ENCODE measurements around the gene PKD2L1. TPM values are rescaled to one million over a fixed set of nuclear protein-coding genes. Genes with fewer than 3 reads are reported as not detected.

PKD2L1 gene
- polyA plus RNA-seq, 1 donor from 2014 or later, result not detected

- Histone ChIP-seq H4K20me1 (ENCODE audit: insufficient read depth) (peaks cover 3% of the 10 kb centered on the region), H3K4me2 (ENCODE audit: low read length) (peak overlapping the region; percentile 76), H3K79me2 (replicated peaks; ENCODE audit: insufficient read depth, low read length) (peaks cover 49% of the 10 kb centered on the region), H3K9ac (ENCODE audit: low read length) (peak overlapping the region; percentile 87), H3K9me2 (ENCODE audit: insufficient read depth, low read length) (no peaks in the 10 kb centered on the region), H2AFZ (ENCODE audit: low read depth, low read length) (peak overlapping the region; percentile 94), H3F3A (ENCODE audit: insufficient read depth, low read length, poor library complexity, severe bottlenecking) (no peaks in the 10 kb centered on the region), H3K27me3 (ENCODE audit: insufficient read depth, low read depth, low read length) (no peaks in the 10 kb centered on the region), H3K4me3 (ENCODE audit: low read length) (peak overlapping the region; percentile 98), H3K36me3 (ENCODE audit: insufficient read depth, low read length) (no peaks in the 10 kb centered on the region), H3K27ac (ENCODE audit: low read length) (peak overlapping the region; percentile 89), H3K9me3 (ENCODE audit: low read length) (no peaks in the 10 kb centered on the region)
- TF ChIP-seq SMC3 (conservative IDR thresholded peaks at IDR 0.05; ENCODE audit: poor library complexity) (no peak), EP300 (conservative IDR thresholded peaks at IDR 0.05; ENCODE audit: poor library complexity, severe bottlenecking) (no peak), TAF1 (IDR thresholded peaks at IDR 0.05; ENCODE audit: low read depth) (no peak), POLR2AphosphoS5 (IDR thresholded peaks at IDR 0.05) (no peak), EZH2 (IDR thresholded peaks at IDR 0.05; ENCODE audit: borderline replicate concordance, insufficient read depth, low read length, poor library complexity, severe bottlenecking) (no peak), RAD21 (conservative IDR thresholded peaks at IDR 0.05) (no peak), MXI1 (conservative IDR thresholded peaks at IDR 0.05; ENCODE audit: poor library complexity, severe bottlenecking) (no peak)
- TF ChIP-seq, protein P1, sequence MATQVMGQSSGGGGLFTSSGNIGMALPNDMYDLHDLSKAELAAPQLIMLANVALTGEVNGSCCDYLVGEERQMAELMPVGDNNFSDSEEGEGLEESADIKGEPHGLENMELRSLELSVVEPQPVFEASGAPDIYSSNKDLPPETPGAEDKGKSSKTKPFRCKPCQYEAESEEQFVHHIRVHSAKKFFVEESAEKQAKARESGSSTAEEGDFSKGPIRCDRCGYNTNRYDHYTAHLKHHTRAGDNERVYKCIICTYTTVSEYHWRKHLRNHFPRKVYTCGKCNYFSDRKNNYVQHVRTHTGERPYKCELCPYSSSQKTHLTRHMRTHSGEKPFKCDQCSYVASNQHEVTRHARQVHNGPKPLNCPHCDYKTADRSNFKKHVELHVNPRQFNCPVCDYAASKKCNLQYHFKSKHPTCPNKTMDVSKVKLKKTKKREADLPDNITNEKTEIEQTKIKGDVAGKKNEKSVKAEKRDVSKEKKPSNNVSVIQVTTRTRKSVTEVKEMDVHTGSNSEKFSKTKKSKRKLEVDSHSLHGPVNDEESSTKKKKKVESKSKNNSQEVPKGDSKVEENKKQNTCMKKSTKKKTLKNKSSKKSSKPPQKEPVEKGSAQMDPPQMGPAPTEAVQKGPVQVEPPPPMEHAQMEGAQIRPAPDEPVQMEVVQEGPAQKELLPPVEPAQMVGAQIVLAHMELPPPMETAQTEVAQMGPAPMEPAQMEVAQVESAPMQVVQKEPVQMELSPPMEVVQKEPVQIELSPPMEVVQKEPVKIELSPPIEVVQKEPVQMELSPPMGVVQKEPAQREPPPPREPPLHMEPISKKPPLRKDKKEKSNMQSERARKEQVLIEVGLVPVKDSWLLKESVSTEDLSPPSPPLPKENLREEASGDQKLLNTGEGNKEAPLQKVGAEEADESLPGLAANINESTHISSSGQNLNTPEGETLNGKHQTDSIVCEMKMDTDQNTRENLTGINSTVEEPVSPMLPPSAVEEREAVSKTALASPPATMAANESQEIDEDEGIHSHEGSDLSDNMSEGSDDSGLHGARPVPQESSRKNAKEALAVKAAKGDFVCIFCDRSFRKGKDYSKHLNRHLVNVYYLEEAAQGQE (IDR thresholded peaks at IDR 0.05; ENCODE audit: borderline replicate concordance), result no peak
- TF ChIP-seq, protein P2, sequence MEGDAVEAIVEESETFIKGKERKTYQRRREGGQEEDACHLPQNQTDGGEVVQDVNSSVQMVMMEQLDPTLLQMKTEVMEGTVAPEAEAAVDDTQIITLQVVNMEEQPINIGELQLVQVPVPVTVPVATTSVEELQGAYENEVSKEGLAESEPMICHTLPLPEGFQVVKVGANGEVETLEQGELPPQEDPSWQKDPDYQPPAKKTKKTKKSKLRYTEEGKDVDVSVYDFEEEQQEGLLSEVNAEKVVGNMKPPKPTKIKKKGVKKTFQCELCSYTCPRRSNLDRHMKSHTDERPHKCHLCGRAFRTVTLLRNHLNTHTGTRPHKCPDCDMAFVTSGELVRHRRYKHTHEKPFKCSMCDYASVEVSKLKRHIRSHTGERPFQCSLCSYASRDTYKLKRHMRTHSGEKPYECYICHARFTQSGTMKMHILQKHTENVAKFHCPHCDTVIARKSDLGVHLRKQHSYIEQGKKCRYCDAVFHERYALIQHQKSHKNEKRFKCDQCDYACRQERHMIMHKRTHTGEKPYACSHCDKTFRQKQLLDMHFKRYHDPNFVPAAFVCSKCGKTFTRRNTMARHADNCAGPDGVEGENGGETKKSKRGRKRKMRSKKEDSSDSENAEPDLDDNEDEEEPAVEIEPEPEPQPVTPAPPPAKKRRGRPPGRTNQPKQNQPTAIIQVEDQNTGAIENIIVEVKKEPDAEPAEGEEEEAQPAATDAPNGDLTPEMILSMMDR (IDR thresholded peaks at IDR 0.05; ENCODE audit: poor library complexity, severe bottlenecking), result no peak
These were observed 15.7 kb upstream of the PKD2L1 start for GRCh38 chr10:100345570-100346330.

DNA sequence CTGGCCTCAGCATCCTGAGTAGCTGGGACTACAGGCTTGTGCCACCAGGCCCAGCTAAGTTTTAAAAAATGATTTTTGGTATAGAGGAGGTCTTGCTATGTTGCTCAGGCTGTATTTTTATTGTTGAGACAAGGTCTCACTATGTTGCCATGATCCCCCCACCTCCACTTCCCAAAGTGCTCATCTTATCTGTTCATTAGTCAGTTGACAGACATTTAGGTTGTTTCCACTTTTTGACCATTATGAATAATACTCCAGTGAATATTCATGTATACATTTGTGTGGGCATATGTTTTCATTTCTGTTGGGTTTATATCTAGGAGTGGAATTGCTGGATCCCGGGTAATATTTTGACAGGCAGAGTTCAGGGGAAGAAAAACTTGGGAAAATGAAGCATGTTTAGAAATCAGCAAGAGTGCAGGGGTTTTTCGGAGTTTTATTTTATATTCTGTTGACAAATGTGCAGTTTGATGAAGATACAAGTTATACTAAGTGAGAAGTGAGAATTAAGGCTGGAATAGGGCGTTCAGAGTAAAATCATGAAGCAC, 14.3 kb upstream of the PKD2L1 start:
- H4K20me1 ChIP-seq (ENCODE audit: insufficient read depth), result peaks cover 3% of the 10 kb centered on the region
- no peak overlapping the region for H3K4me3 ChIP-seq (ENCODE audit: low read length)
- H3F3A ChIP-seq (ENCODE audit: insufficient read depth, low read length, poor library complexity, severe bottlenecking), result no peaks in the 10 kb centered on the region
- H3K4me2 ChIP-seq (ENCODE audit: low read length), result no peak overlapping the region
- no peak overlapping the region for H3K9ac ChIP-seq (ENCODE audit: low read length)
- TF ChIP-seq TAF1 (IDR thresholded peaks at IDR 0.05; ENCODE audit: low read depth), result no peak
- TF ChIP-seq SMC3 (conservative IDR thresholded peaks at IDR 0.05; ENCODE audit: poor library complexity), result no peak
- TF ChIP-seq, protein P1 (IDR thresholded peaks at IDR 0.05; ENCODE audit: borderline replicate concordance), result no peak
- TF ChIP-seq, protein P2 (IDR thresholded peaks at IDR 0.05; ENCODE audit: poor library complexity, severe bottlenecking), result no peak
- TF ChIP-seq RAD21 (conservative IDR thresholded peaks at IDR 0.05), result no peak
- TF ChIP-seq POLR2AphosphoS5 (IDR thresholded peaks at IDR 0.05), result no peak
- TF ChIP-seq EZH2 (IDR thresholded peaks at IDR 0.05; ENCODE audit: borderline replicate concordance, insufficient read depth, low read length, poor library complexity, severe bottlenecking), result no peak
- H3K27me3 ChIP-seq (ENCODE audit: insufficient read depth, low read depth, low read length), result no peaks in the 10 kb centered on the region
- no peak overlapping the region for H2AFZ ChIP-seq (ENCODE audit: low read depth, low read length)
- H3K27ac ChIP-seq (ENCODE audit: low read length), result no peak overlapping the region
- no peaks in the 10 kb centered on the region for H3K9me3 ChIP-seq (ENCODE audit: low read length)
- H3K79me2 ChIP-seq (replicated peaks; ENCODE audit: insufficient read depth, low read length), result peaks cover 34% of the 10 kb centered on the region
- no peaks in the 10 kb centered on the region for H3K36me3 ChIP-seq (ENCODE audit: insufficient read depth, low read length)
- no peaks in the 10 kb centered on the region for H3K9me2 ChIP-seq (ENCODE audit: insufficient read depth, low read length)
